Memory B cell (primary cell): ENCODE data around the gene MTA1.

ENCODE experiments used
- ATAC-seq: fragments of 150-1000 bp; cut with Tn5 transposase; 2 replicates; pipeline ENCODE4 v1.10.0; 2021; ENCODE audit warnings: low read depth, mild to moderate bottlenecking, moderate library complexity
- DNase-seq, 2 donors: peaks; one replicate each; pipeline ENCODE4 v3.0.0; 2022; ENCODE audit warnings: low spot score in 2 of 2
- H3K27ac Mint-ChIP-seq: one replicate; pipeline ENCODE4 v1.8.0; 2022; ENCODE audit warnings: mild to moderate bottlenecking, moderate library complexity, mixed read lengths
- H3K27me3 Mint-ChIP-seq: one replicate; pipeline ENCODE4 v1.8.0; 2022; ENCODE audit warnings: mixed read lengths
- H3K36me3 Mint-ChIP-seq: one replicate; pipeline ENCODE4 v1.8.0; 2022; ENCODE audit warnings: mild to moderate bottlenecking, mixed read lengths
- H3K4me1 Mint-ChIP-seq: one replicate; pipeline ENCODE4 v1.8.0; 2022; ENCODE audit warnings: mixed read lengths
- H3K4me3 Mint-ChIP-seq: one replicate; pipeline ENCODE4 v1.8.0; 2022; ENCODE audit warnings: mild to moderate bottlenecking, moderate library complexity, mixed read lengths
- H3K9me3 Mint-ChIP-seq: one replicate; pipeline ENCODE4 v1.8.0; 2022; ENCODE audit warnings: mixed read lengths

The MTA1 gene

DNA sequence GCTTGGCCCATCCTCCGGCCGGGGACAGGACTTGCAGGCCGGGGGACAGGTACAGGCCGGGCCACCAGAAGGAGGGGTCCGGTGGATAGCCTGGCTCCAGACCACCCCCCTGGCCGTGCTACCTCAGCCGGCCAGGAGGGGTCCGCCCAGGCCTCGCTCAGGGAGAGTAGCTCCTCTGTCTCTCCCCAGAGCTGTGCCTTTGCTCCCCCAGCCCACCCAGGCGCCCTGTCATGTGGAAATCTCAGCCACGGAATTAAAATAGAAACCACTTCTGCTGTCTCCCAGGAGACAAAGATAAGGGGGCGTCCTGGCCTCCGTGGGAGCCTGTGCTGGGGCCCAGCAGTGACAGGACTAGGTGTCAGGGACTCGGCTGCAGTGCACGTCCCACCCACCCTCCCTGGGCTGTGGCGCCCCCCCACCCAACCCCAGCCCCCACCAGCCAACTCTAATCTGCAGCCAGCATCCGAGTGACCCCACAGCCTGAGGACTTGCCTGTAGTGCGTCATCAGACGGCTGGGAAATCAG lies 51.7 kb downstream of the MTA1 start:
- H3K27me3 Mint-ChIP-seq: no peaks in the 10 kb centered on the region
- ATAC-seq (no peak), DNase-seq (no peak)
- peaks cover 5% of the 10 kb centered on the region for H3K4me1 Mint-ChIP-seq
- no peaks in the 10 kb centered on the region for H3K9me3 Mint-ChIP-seq
- H3K4me3 Mint-ChIP-seq: no peak overlapping the region
- H3K36me3 Mint-ChIP-seq: peaks cover 1% of the 10 kb centered on the region
- no peak overlapping the region for H3K27ac Mint-ChIP-seq

DNA sequence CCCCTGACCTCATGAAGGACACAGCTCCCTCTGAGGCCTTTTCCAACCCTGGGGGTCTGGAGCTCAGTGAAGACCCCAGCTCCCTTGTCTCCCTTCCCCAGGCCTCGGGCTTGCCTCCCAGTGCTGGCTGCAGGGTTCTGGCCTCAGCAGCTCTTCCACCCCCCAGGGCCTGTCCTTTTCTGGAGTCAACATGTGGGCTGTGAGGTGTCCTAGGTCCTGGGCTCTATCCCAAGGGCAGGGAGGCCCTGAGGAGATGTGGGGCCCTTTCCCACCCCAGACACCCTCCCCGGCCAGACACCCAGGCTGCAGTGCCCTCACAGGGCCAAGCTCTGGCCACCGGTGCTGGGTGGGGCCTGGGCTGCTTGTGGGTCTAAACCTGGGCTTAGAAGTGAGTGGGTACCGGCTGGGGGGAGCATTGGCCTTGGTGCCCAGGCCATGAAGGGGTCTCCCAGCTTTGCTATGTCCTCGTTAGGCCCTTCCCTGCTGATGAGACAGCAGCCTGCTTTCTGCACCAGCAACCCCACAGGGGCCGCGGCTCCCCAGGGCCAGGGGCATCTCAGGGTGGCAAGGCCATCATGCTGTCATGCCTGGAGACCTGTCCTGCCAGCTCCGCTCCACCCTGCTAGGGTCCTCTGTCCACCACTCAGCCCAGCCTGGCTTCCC lies 52.3 kb downstream of the MTA1 start:
- no peak overlapping the region for H3K4me3 Mint-ChIP-seq

GRCh38 chr14:105472486-105472991 lies 52.9 kb downstream of the MTA1 start:
- H3K4me1 Mint-ChIP-seq: peaks cover 11% of the 10 kb centered on the region

More for the DNA sequence above, 52.3 kb downstream of the MTA1 start:
- Mint-ChIP-seq H3K9me3 (no peaks in the 10 kb centered on the region), H3K36me3 (peaks cover 1% of the 10 kb centered on the region), H3K27ac (no peak overlapping the region), H3K27me3 (no peaks in the 10 kb centered on the region), H3K4me1 (peaks cover 5% of the 10 kb centered on the region)
- no peak for DNase-seq
- no peak for ATAC-seq

DNA sequence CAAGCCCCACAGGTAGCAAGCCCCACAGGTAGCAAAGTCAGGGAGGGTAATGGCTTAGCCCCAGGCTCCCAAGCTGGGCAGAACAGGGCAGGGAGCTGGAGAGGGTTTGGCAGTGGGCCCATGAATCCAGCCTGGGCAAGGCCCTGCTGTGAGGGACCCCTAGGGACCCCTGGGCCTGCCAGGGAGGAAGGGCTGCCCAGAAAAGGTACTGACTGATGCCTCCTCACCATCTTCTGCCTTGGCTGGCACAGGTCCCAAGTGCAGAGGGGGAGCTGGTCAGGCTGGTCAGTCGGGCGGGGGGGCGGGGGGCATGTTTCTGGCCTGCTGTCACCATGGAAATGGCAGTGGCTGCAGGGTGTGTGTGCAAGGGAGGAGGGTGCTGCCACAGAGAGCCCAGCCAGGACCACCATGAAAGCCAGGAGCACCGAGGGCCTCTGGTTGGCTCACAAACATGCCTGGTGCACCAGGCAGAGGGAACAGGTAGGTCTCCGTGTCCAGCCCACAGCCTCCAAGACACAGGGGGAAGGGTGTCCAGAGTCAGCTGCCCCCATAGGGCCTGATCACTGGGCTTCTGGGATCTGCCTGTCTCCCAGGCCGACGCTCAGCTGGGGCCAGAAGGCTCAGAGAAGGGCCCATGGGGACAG lies 53.5 kb downstream of the MTA1 start:
- H3K36me3 Mint-ChIP-seq: peaks cover 5% of the 10 kb centered on the region
- no peak for ATAC-seq

More at GRCh38 chr14:105472486-105472991, 52.9 kb downstream of the MTA1 start:
- Mint-ChIP-seq H3K27me3 (no peaks in the 10 kb centered on the region), H3K27ac (no peak overlapping the region), H3K9me3 (peaks cover 3% of the 10 kb centered on the region), H3K36me3 (peaks cover 5% of the 10 kb centered on the region), H3K4me3 (no peak overlapping the region)
- ATAC-seq: no peak
- DNase-seq: no peak

DNA sequence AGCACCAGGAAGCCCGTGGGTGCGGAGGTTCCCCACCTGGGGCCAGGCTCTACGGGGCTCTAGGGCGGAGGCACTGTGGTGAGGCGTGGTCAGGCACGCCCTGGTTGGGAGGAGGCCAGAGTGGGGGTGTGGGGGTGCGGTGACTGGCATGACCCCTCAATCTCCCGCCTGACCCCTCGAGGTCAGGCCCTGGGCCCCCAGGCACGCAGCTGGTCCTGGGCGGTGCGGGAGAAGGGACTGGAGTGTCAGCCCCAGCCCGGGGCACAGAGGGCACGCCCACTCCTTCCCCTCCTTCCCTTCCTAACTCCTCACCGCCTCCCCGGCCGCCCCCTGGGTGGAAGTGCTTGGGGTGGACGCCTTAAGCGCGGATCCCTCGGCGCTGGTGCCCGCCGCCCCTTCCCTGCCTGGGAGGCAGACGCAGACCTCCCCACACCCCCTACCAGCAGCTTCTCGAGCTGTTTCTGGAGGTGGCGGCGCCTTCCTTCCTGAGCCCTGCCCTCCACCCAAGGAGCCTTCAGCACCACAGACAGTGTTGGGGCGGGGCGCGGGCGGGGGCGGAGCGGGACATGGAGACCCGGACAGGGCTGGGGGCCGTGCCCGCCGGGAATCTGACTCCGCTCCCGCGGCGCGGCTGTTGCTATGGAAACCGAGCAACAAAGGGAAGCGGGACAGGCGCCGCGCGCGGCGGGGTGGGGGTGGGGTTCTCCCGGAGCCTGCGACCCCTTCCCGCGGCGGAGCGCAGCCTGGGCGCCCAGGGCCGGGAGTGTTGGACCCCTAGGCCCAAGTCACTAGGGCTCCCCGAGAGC lies 54.3 kb downstream of the MTA1 start:
- H3K27ac Mint-ChIP-seq: peak overlapping the region; percentile 68
- peaks cover 13% of the 10 kb centered on the region for H3K4me1 Mint-ChIP-seq
- peak overlapping the region; percentile 85 for H3K4me3 Mint-ChIP-seq
- H3K36me3 Mint-ChIP-seq: peaks cover 5% of the 10 kb centered on the region
- ATAC-seq (peak; percentile 45), DNase-seq (peak; percentile 47 to 63)
- H3K27me3 Mint-ChIP-seq: no peaks in the 10 kb centered on the region
- H3K9me3 Mint-ChIP-seq: peaks cover 3% of the 10 kb centered on the region

More for the DNA sequence above, 53.5 kb downstream of the MTA1 start:
- Mint-ChIP-seq H3K9me3 (peaks cover 3% of the 10 kb centered on the region), H3K4me1 (peaks cover 13% of the 10 kb centered on the region), H3K27me3 (no peaks in the 10 kb centered on the region), H3K4me3 (peak overlapping the region; percentile 85), H3K27ac (no peak overlapping the region)
- no peak for DNase-seq

DNA sequence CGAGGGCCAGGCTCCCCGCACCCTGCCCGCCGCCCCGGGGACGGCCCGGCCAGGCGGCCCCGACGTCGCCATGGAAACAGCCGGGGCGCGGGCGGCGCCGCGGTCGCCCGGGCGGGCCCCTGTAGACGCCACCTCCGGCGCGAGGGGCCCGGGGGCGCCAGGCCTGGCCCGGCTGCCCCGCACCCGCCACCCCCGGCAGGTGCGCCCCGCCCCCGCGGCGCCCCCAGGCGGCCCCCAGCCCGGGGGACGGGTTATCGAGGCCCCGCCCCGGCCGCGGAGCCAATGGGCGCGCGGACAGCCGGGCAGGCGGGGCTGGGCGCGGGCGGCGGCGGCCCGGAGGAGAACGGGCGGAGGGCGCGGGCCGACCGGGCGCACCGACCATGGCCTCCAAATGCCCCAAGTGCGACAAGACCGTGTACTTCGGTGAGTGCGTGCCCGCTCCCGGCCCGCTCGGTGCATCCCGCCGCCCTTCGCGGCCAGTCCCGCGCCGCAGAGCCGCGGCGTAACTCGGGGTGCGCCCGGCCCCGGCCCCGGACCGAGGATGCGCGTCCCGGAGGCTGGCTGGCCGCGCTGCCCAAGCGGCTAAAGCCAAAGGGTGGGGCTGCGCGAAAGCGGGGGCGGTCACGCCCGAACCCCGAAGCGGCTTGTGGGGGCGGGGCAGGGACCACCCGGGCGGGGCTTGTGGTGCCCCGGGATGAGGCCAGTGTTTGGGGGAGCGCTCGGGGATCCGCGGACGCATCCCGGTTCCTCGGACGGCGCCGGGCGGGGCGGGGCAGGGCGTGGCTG lies 55.0 kb downstream of the MTA1 start, which contains the start of gene CRIP2:
Gene CRIP2, plus strand, starts transcription at position 339 of the 786 bp plus-strand sequence. Its CDS starts 42 bp downstream, at position 381.
- Mint-ChIP-seq H3K36me3 (peaks cover 5% of the 10 kb centered on the region), H3K27ac (peak within 1 kb of the TSS; percentile 68), H3K4me3 (peak within 1 kb of the TSS; percentile 85), H3K27me3 (no peaks in the 10 kb centered on the region), H3K4me1 (peaks cover 14% of the 10 kb centered on the region), H3K9me3 (peaks cover 3% of the 10 kb centered on the region)
- peak; percentile 44 to 46 for DNase-seq
- ATAC-seq: peak; percentile 33

DNA sequence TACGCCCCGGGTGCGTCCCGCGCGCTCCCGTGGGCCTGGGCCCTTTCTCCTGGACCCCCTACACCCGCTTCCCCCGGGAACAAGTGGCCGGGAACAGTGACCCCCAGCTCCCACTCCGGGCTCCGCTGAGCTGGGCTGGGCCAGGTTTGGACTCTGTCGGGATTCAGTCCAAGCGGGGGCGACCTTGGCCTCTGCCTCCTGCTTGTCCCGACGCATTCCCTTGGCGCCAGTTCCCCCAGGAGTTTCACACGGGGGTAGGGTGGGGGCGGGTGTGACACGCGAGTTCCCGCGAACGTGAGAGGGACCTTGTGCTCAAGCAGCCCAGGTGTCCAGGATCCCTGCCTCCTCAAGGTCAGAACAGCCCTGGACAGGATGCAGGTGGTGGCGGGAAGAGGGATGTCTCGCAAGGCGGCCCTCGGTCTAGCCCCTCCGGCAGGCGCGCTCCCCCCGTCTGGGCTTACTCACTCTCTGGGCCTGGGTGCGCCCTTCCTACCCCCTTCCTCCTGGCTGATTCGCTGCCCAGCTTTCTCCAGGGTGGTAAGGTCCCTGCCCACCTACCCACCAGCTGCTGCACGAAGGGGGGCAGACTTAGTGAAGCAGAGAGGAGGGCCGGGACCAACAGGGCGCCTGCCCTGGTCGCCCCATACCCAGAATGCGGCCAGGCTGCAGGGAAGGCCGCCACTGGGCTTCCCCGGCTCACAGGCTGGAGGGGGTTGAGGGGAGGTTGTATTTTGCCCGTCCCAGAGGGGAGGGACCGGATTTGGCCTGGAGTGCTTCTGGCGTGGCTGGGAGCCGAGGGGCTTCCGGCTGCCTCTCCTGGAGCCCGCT lies 55.9 kb downstream of the MTA1 start:
- DNase-seq (no peak), ATAC-seq (no peak)
- Mint-ChIP-seq H3K4me3 (peak overlapping the region; percentile 50), H3K27me3 (no peaks in the 10 kb centered on the region), H3K4me1 (peaks cover 22% of the 10 kb centered on the region), H3K9me3 (peaks cover 3% of the 10 kb centered on the region), H3K36me3 (peaks cover 6% of the 10 kb centered on the region), H3K27ac (no peak overlapping the region)

- Mint-ChIP-seq H3K9me3 (peaks cover 3% of the 10 kb centered on the region), H3K27ac (no peak overlapping the region), H3K27me3 (no peaks in the 10 kb centered on the region), H3K4me1 (peaks cover 30% of the 10 kb centered on the region), H3K36me3 (peaks cover 6% of the 10 kb centered on the region), H3K4me3 (peak overlapping the region; percentile 50)
- DNase-seq (no peak), ATAC-seq (no peak)
These were observed 56.6 kb downstream of the MTA1 start for GRCh38 chr14:105476097-105476830.

- Mint-ChIP-seq H3K4me3 (peak overlapping the region; percentile 54), H3K9me3 (peaks cover 3% of the 10 kb centered on the region), H3K36me3 (peaks cover 6% of the 10 kb centered on the region), H3K27ac (peak overlapping the region; percentile 94), H3K27me3 (no peaks in the 10 kb centered on the region), H3K4me1 (peaks cover 30% of the 10 kb centered on the region)
- DNase-seq: no peak
- ATAC-seq: no peak
These were observed 57.4 kb downstream of the MTA1 start for GRCh38 chr14:105476831-105477659.

- Mint-ChIP-seq H3K27ac (peak overlapping the region; percentile 94), H3K4me1 (peaks cover 37% of the 10 kb centered on the region)
- DNase-seq: peak in 1 of 2 donors; percentile 71
These were observed 58.2 kb downstream of the MTA1 start for GRCh38 chr14:105477660-105478397.

More at GRCh38 chr14:105477660-105478397, 58.2 kb downstream of the MTA1 start:
- peaks cover 6% of the 10 kb centered on the region for H3K36me3 Mint-ChIP-seq
- peak overlapping the region; percentile 54 for H3K4me3 Mint-ChIP-seq
- no peaks in the 10 kb centered on the region for H3K27me3 Mint-ChIP-seq
- ATAC-seq: peak; percentile 23
- H3K9me3 Mint-ChIP-seq: peaks cover 3% of the 10 kb centered on the region
